ENCODE results near the gene INKA1. TPM values are rescaled to one million over a fixed set of nuclear protein-coding genes. Genes with fewer than 3 reads are reported as not detected.

The INKA1 gene
- total RNA-seq, 1 experiment from 2014 or later: 1.3 TPM

DNA sequence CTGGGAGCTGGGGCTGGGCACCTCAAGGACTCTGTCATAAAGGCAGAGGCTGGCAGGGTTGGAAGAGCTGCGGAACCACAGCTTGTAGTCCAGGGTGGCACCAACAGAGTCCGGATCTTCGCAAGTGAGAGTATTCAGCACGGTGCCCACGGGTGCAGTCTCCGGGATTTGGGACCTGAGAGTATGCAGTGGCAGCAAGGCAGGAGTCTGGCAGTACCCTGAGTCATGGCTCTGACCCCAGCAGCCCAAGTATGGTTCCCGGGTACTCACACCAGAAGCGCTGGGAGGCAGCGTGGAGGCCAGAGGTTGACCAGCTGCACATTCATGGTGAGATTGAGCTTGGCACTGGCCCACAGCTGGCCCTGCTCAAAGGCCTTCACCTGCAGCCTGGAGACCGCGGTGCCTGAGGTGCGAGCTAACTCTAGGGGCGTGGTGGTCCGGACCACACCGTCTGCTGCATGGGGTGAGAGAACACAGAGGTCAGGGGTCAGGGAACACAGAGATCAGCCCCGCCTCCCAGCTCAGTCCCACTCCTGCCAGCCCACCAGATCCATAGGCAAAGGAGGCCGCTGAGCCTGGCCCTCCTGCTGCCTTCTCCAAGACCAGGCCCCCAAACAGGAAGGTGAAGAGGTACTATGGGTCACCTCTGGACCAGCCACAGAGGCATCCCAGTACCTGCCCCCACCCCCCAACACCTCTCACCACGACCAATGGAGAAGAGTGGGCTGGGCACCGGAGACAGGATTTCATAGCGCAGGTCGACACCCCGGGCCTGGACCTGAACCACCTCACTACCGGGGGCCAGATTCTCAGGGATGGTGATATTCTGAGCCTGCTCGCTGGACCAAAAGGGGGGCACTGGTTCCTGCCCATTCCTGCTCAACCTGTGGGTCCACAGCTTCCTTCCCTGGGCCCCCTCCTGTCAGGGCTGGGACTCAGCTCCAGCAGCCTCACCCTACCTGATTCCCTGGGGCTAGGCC, 7.8 kb upstream of the INKA1 start:
- Histone ChIP-seq H3K9me2 (replicated peaks; ENCODE audit: low read length) (no peaks in the 10 kb centered on the region), H3K4me1 (ENCODE audit: insufficient read depth, low read length) (peaks cover 11% of the 10 kb centered on the region), H3K36me3 (ENCODE audit: low read depth, low read length) (no peaks in the 10 kb centered on the region), H3K79me2 (ENCODE audit: low read length) (no peaks in the 10 kb centered on the region), H3K27me3 (ENCODE audit: low read length) (no peaks in the 10 kb centered on the region), H3K9ac (ENCODE audit: low read length) (no peak overlapping the region), H4K20me1 (ENCODE audit: low read length) (no peaks in the 10 kb centered on the region), H3K4me2 (ENCODE audit: low read length) (no peak overlapping the region), H3K27ac (ENCODE audit: low read length) (no peak overlapping the region), H3K9me3 (ENCODE audit: low read length) (no peaks in the 10 kb centered on the region), H3F3A (ENCODE audit: low read length, unreplicated experiment) (no peaks in the 10 kb centered on the region), H2AFZ (ENCODE audit: low read length) (no peak overlapping the region), H3K4me3 (ENCODE audit: low read length) (no peak overlapping the region)
- ATAC-seq (no peak), DNase-seq (no peak)
- TF ChIP-seq EZH2 (IDR thresholded peaks at IDR 0.05; ENCODE audit: low read length, unreplicated experiment) (no peak), EZH2phosphoT487 (IDR thresholded peaks at IDR 0.05; ENCODE audit: borderline replicate concordance, low read length) (no peak)
- TF ChIP-seq, protein P1, sequence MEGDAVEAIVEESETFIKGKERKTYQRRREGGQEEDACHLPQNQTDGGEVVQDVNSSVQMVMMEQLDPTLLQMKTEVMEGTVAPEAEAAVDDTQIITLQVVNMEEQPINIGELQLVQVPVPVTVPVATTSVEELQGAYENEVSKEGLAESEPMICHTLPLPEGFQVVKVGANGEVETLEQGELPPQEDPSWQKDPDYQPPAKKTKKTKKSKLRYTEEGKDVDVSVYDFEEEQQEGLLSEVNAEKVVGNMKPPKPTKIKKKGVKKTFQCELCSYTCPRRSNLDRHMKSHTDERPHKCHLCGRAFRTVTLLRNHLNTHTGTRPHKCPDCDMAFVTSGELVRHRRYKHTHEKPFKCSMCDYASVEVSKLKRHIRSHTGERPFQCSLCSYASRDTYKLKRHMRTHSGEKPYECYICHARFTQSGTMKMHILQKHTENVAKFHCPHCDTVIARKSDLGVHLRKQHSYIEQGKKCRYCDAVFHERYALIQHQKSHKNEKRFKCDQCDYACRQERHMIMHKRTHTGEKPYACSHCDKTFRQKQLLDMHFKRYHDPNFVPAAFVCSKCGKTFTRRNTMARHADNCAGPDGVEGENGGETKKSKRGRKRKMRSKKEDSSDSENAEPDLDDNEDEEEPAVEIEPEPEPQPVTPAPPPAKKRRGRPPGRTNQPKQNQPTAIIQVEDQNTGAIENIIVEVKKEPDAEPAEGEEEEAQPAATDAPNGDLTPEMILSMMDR (conservative IDR thresholded peaks at IDR 0.05; ENCODE audit: low read depth, low read length): no peak
- intact Hi-C loops (cut with micrococcal nuclease): no loop called here
- CTCF ChIA-PET: no interaction called here
- POLR2A ChIA-PET (ENCODE audit: unreplicated experiment): interaction anchor here (0.5 kb wide), 1 partner anchor 108 kb away, joined by 4 read pairs; no protein-coding TSS in a partner anchor
- no TSS peak for BruUV-seq (replicated peaks)

DNA sequence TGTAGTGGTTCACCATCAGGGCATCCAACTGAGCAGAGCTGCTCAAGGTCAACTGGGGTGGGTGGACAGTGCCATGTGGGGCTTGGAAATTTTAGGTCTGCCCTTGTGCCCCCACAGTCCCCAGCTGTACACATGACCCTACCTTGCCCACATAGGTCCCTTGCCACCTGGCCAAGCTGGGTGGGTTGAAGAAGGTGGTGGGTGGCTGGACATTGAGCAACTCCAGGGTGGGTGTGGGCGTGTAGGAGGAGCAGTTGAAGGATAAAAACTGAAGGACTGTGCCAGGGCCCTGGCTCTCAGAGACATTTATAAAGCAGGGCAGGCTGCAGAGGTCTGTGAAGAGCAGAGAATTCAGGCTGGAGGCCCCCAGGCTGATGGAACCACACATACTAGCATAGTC, 4.0 kb upstream of the INKA1 start:
- POLR2A ChIA-PET (ENCODE audit: unreplicated experiment): no interaction called here
- DNase-seq (no peak), ATAC-seq (no peak)
- H3K4me3 ChIP-seq (ENCODE audit: low read length): no peak overlapping the region
- intact Hi-C loops (cut with micrococcal nuclease): no loop called here
- H3K36me3 ChIP-seq (ENCODE audit: low read depth, low read length): no peaks in the 10 kb centered on the region
- BruUV-seq (replicated peaks): no TSS peak
- no peaks in the 10 kb centered on the region for H3K9me3 ChIP-seq (ENCODE audit: low read length)
- no peaks in the 10 kb centered on the region for H3F3A ChIP-seq (ENCODE audit: low read length, unreplicated experiment)
- H3K27me3 ChIP-seq (ENCODE audit: low read length): no peaks in the 10 kb centered on the region
- H3K79me2 ChIP-seq (ENCODE audit: low read length): no peaks in the 10 kb centered on the region
- CTCF ChIA-PET: interaction anchor here (0.5 to 0.8 kb wide), 3 partner anchors 101 to 110 kb away, joined by 3 to 5 read pairs (median 3); no protein-coding TSS in a partner anchor
- TF ChIP-seq EZH2 (IDR thresholded peaks at IDR 0.05; ENCODE audit: low read length, unreplicated experiment) (no peak), EZH2phosphoT487 (IDR thresholded peaks at IDR 0.05; ENCODE audit: borderline replicate concordance, low read length) (no peak)
- TF ChIP-seq, protein P1 (conservative IDR thresholded peaks at IDR 0.05; ENCODE audit: low read depth, low read length): no peak
- H3K4me1 ChIP-seq (ENCODE audit: insufficient read depth, low read length): peaks cover 19% of the 10 kb centered on the region
- no peak overlapping the region; the same call in 1 of the 2 replicates for H3K27ac ChIP-seq (ENCODE audit: low read length)
- H3K4me2 ChIP-seq (ENCODE audit: low read length): no peak overlapping the region
- H4K20me1 ChIP-seq (ENCODE audit: low read length): no peaks in the 10 kb centered on the region
- no peak overlapping the region for H3K9ac ChIP-seq (ENCODE audit: low read length)
- H2AFZ ChIP-seq (ENCODE audit: low read length): no peak overlapping the region
- H3K9me2 ChIP-seq (replicated peaks; ENCODE audit: low read length): no peaks in the 10 kb centered on the region

Measured in PC-3 (cell line).